Stomach smooth muscle (tissue), 2 donors: Measurements from ENCODE around the gene AQP6.

ENCODE experiments used
- H3K27ac ChIP-seq: one replicate; pipeline ENCODE4 v1.7.0; 2013; ENCODE audit warnings: mild to moderate bottlenecking, low read length, inconsistent platforms
- H3K27me3 ChIP-seq, 2 donors: one replicate each; pipeline ENCODE4 v1.7.0; 2013; ENCODE audit warnings: low read length in 2 of 2; ENCODE audit not compliant: insufficient read depth in 2 of 2, control insufficient read depth in 1 of 2
- H3K36me3 ChIP-seq, 2 donors: one replicate each; pipeline ENCODE4 v1.7.0; 2013; ENCODE audit warnings: low read length in 2 of 2; ENCODE audit not compliant: control insufficient read depth in 2 of 2, insufficient read depth in 2 of 2
- H3K4me1 ChIP-seq: one replicate; pipeline ENCODE4 v1.7.0; 2013; ENCODE audit warnings: low read length; ENCODE audit not compliant: control insufficient read depth, insufficient read depth
- H3K4me3 ChIP-seq, 2 donors: one replicate each; pipeline ENCODE4 v1.7.0; 2013; ENCODE audit warnings: low read length in 2 of 2
- H3K9ac ChIP-seq, 2 donors: one replicate each; pipeline ENCODE4 v1.7.0; 2013; ENCODE audit warnings: low read length in 2 of 2, mild to moderate bottlenecking in 1 of 2
- H3K9me3 ChIP-seq, 2 donors: one replicate each; pipeline ENCODE4 v1.7.0; 2013; ENCODE audit warnings: low read length in 2 of 2; ENCODE audit not compliant: control insufficient read depth in 2 of 2
- donor health status: healthy.
- donor health status: Pancreatic carcinoma.

Gene AQP6

GRCh38 chr12:49932533-49933130 is 40.1 kb upstream of the AQP6 start:
- H3K36me3 ChIP-seq: no peaks in the 10 kb centered on the region
- H3K27ac ChIP-seq: no peak overlapping the region
- H3K9me3 ChIP-seq: no peaks in the 10 kb centered on the region
- H3K27me3 ChIP-seq: peaks cover 0 to 2% of the 10 kb centered on the region in 2 donors
- no peak overlapping the region for H3K9ac ChIP-seq
- H3K4me3 ChIP-seq: no peak overlapping the region
- H3K4me1 ChIP-seq: no peaks in the 10 kb centered on the region

DNA sequence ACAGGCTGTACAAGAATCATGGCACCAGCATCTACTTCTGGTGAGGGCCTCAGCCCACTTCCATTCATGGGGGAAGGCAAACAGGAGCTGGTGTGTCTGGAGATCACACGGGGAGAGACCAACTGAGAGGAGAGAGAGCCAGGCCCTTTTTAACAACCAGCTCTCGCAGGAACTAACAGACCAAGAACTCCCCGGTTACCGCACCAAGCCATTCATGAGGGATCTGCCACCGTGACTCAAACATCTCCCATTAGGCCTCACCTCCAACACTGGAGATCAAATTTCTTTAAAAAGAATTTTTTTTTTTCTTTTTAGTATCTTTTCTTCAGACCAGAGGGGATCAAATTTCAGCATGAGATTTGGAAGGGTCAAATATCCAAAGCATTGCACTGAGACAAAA is 39.0 kb upstream of the AQP6 start:
- peaks cover 0 to 2% of the 10 kb centered on the region in 2 donors for H3K27me3 ChIP-seq
- no peaks in the 10 kb centered on the region for H3K36me3 ChIP-seq
- H3K9me3 ChIP-seq: no peaks in the 10 kb centered on the region
- H3K9ac ChIP-seq: no peak overlapping the region
- H3K27ac ChIP-seq: no peak overlapping the region
- no peaks in the 10 kb centered on the region for H3K4me1 ChIP-seq
- H3K4me3 ChIP-seq: no peak overlapping the region

DNA sequence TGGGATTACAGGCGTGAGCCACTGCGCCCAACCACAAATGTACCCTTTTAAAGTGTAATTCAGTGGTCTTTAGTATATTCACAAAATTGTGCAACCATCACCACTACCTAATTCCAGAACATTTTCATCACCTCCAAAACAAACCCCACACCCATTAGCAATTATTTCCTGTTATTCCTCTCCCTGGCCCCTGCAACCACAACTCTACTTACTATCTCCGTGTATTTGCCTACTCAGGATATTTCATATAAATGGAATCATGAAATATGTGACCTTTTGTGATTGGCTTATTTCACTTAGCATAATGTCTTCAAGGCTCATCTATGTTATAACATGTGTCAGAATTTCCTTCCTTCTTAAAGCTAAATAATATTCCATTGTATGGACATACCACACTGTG is 38.2 kb upstream of the AQP6 start:
- no peaks in the 10 kb centered on the region for H3K4me1 ChIP-seq
- H3K9me3 ChIP-seq: no peaks in the 10 kb centered on the region
- H3K36me3 ChIP-seq: no peaks in the 10 kb centered on the region
- no peaks in the 10 kb centered on the region for H3K27me3 ChIP-seq
- no peak overlapping the region for H3K27ac ChIP-seq
- H3K9ac ChIP-seq: no peak overlapping the region
- H3K4me3 ChIP-seq: no peak overlapping the region

DNA sequence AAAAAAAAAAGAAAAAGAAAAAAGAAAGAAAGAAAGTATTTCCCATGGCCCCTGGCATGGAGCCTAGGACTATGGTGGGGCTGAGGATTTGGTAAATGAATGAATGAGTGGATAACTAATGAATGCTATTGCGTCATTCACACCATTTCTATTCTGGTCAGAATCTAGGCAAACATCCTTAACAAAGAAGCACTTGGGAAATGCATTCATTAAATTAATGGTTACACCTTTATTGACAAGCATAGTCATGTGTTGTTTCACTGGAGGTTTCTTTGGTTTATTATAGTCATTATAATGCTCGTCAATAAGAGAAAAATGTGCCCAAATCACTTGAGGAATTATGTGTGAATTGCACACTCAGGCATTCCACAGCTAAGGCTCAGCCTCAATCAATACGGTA is 35.8 kb upstream of the AQP6 start:
- Histone ChIP-seq H3K4me1 (no peaks in the 10 kb centered on the region), H3K27me3 (no peaks in the 10 kb centered on the region), H3K9me3 (no peaks in the 10 kb centered on the region), H3K36me3 (no peaks in the 10 kb centered on the region), H3K27ac (no peak overlapping the region), H3K9ac (no peak overlapping the region), H3K4me3 (no peak overlapping the region)

DNA sequence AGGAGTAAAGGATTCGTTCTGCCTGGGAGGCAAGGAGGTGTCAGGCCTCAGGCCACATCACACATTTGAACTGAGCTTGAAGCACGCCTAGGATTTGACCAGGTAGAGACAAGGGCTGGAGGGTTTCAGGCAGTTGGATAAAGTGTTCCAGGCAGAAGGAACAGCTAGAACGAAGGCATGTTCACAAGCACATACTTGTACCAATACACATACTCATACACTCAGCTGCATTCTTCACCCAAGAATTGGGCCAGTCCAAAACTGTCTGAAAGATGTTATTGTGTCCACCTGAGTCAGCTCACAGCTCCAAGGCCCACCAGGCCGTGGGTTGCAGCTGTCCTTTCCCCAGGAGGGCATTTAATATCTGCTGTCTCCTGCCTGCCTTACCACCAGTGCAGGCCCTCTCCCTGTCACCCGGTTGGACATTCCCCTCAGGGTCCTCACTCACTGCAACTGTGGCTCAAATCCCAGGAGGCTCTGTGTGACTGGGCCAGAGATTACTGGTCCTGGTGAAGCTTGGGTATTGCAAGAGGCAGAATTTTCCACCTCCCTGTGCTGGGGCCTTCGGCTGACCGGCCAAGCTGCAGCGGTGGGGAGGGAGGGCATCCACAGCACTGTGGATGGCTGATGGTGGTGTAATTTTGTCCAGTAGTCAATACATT is 35.0 kb upstream of the AQP6 start:
- Histone ChIP-seq H3K27ac (no peak overlapping the region), H3K36me3 (no peaks in the 10 kb centered on the region), H3K9me3 (no peaks in the 10 kb centered on the region), H3K27me3 (no peaks in the 10 kb centered on the region), H3K4me1 (no peaks in the 10 kb centered on the region), H3K9ac (no peak overlapping the region), H3K4me3 (no peak overlapping the region)

GRCh38 chr12:49939307-49939706 is 33.4 kb upstream of the AQP6 start:
- Histone ChIP-seq H3K36me3 (no peaks in the 10 kb centered on the region), H3K27me3 (no peaks in the 10 kb centered on the region), H3K9me3 (no peaks in the 10 kb centered on the region), H3K4me1 (no peaks in the 10 kb centered on the region), H3K9ac (no peak overlapping the region), H3K4me3 (no peak overlapping the region), H3K27ac (no peak overlapping the region)

DNA sequence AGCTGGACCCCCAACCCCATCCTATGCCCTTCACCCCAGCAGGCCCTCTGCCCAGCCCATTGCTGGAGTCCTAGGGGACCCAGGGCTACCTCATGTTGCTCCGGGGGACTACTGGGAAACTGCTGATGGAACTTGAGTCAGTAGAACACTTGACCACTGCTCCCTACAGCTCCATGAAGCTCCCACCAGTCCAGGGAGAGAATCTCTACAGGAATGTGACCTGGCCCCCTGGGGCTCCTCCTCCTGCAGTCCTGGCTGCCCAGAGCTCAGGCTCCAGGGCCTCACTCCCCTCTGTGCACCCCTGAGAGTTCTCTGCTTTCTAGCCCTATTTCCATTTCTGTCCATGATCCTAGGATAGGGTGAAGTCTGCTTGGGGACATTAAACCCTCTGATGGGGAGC is 33.0 kb upstream of the AQP6 start:
- no peaks in the 10 kb centered on the region for H3K4me1 ChIP-seq

GRCh38 chr12:49941556-49942511 is 30.9 kb upstream of the AQP6 start:
- no peaks in the 10 kb centered on the region for H3K4me1 ChIP-seq
- H3K9ac ChIP-seq: no peak overlapping the region
- no peaks in the 10 kb centered on the region for H3K36me3 ChIP-seq

More for the DNA sequence above, 33.0 kb upstream of the AQP6 start:
- H3K4me3 ChIP-seq: no peak overlapping the region
- H3K27me3 ChIP-seq: no peaks in the 10 kb centered on the region
- H3K27ac ChIP-seq: no peak overlapping the region
- no peak overlapping the region for H3K9ac ChIP-seq
- no peaks in the 10 kb centered on the region for H3K36me3 ChIP-seq
- no peaks in the 10 kb centered on the region for H3K9me3 ChIP-seq

DNA sequence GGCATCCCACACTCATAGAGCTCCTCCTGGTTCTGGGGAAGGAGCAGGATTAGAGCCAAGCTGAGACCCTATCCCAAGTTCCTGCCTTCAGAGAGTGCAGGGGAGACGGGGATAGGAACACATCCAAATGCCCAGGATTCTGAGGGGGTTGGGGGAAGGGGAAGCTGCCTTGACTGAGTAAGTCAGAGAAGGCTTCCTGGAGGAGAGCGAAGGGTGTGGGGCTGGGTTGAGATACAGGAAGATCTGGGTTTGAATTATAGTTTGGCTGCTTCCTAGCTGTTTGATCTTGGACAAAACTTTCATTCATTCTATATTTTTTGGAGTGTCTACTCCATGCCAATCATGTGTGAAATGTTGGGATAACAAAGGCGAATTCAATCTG is 30.2 kb upstream of the AQP6 start:
- H3K9me3 ChIP-seq: no peaks in the 10 kb centered on the region
- no peaks in the 10 kb centered on the region for H3K36me3 ChIP-seq
- no peak overlapping the region for H3K27ac ChIP-seq
- no peak overlapping the region for H3K9ac ChIP-seq
- no peak overlapping the region for H3K4me3 ChIP-seq
- no peaks in the 10 kb centered on the region for H3K27me3 ChIP-seq
- H3K4me1 ChIP-seq: no peaks in the 10 kb centered on the region

More at GRCh38 chr12:49941556-49942511, 30.9 kb upstream of the AQP6 start:
- H3K4me3 ChIP-seq: no peak overlapping the region
- H3K27me3 ChIP-seq: no peaks in the 10 kb centered on the region
- no peak overlapping the region for H3K27ac ChIP-seq
- H3K9me3 ChIP-seq: no peaks in the 10 kb centered on the region

DNA sequence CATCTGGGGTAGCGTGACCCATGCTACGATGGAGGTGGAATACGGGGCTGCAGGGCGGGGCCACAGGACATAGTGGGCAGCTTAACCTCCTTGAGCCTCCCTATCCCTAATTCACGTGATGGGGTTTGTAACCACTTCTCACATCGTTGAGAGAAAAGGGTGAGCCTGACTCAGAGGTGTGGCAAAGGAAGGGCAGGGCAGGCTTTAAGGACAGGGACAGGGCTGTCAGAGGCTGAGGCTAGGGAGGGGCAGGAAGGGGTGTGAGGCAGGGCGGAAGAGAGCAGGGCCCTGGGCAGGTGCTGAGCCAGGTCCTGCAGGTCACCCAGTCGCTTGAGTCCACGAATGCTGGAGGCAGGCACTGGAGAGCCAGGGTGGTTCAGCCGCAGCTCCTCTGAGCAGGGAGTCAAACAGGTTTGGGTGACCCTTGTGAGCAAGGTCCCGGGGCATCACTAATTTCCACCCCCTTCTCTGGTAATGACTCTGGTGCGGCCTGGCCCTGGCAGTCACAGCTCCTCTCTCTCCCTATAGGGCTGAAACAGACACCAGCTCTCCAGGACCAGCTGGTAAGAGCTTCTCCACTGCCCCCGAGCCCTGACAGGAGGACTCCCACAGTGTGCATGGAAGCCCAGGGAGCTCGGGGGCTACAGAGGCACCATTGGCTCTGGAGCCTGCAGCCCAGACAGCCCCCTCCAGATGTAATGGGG is 29.7 kb upstream of the AQP6 start:
- no peak overlapping the region for H3K9ac ChIP-seq
- no peaks in the 10 kb centered on the region for H3K27me3 ChIP-seq
- no peaks in the 10 kb centered on the region for H3K36me3 ChIP-seq
- no peaks in the 10 kb centered on the region for H3K4me1 ChIP-seq
- H3K27ac ChIP-seq: no peak overlapping the region
- H3K4me3 ChIP-seq: no peak overlapping the region
- H3K9me3 ChIP-seq: no peaks in the 10 kb centered on the region
